SKM-1 (cell line): ENCODE data around the gene RAB35.
A peak's percentile ranks its signal among the peaks of the same experiment; 100 is the strongest.

ENCODE experiments used
- DNase-seq: peaks from one replicate; lab custom pipeline; 2025; ENCODE audit not compliant: unreplicated experiment; lab: John Stamatoyannopoulos, UW

Gene RAB35

GRCh38 chr12:120134307-120134980 lies 17.9 kb upstream of the RAB35 start:
- no peak for DNase-seq

DNA sequence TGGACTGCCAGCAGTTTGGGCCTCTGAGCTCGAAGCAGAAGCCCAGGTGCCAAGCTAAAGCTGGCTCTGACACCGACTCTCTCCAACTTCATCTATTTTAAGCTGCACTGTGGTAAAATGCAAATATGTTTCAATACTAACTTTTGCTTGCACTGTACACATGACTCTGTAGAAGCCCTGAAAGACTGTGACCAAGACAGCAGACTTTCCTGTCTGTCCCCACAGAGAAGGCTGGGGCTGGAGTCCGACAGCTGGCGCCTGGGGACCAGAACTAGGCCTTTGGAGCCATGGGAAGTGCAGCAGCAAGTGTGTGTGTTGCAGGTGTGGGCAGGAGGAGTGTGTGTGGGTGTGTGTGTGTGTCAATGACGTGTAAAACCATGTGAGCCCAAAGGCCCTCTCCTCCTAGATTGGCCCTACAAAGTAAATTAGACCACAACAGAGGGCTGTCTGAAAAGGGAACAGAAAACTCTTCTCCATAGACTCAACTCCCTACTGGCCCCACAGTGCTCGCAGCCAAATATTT lies 16.4 kb upstream of the RAB35 start:
- DNase-seq, result no peak

GRCh38 chr12:120132054-120132836 lies 15.7 kb upstream of the RAB35 start:
- DNase-seq, result no peak

DNA sequence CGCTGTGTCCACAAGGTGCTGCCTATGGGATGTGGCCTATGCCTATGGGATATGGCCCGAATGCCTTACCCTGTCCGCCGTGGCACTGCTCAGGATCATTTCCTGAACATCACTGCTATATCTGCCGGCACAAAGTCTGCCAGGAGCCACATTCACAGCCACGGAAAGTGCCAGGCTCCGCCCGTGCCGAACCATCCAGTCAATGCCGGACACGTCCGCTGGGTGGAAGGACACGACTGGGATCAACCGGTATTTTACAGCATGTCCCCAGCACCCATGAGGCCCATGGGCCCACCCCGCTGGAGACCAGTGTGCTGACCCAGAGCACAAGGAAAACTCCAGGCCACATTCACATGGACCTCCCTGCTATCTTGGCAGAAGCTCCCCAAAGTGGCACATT lies 14.6 kb upstream of the RAB35 start:
- no peak for DNase-seq

GRCh38 chr12:120130011-120130410 lies 13.5 kb upstream of the RAB35 start:
- DNase-seq, result no peak

GRCh38 chr12:120126635-120127005 lies 10.1 kb upstream of the RAB35 start:
- peak; percentile 35 for DNase-seq

- DNase-seq, result no peak
Measured at GRCh38 chr12:120125792-120126634, 9.5 kb upstream of the RAB35 start.

- no peak for DNase-seq
Measured at GRCh38 chr12:120125029-120125428, 8.5 kb upstream of the RAB35 start.

DNA sequence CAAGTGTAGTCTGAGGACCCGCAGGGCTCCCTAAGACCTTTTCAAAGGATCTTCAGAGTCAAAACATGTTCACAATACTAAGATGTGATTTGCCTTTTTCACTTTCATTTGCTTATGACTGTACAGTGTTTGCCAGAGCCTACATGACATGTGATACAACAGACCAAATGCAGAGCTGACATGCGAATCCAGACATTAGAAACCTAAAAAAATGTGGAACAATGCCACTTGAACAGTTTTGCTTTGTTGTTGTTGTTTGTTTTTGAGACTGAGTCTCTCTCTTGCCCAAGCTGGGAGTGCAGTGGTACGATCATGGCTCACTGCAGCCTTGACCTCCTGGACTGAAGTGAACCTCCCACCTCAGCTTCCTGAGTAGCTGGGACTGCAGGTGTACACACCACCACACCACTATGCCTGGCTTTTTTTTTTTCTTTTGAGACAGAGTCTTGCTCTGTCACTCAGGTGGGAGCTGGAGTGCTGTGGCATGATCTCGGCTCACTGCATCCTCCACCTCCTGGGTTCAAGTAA lies 5.3 kb upstream of the RAB35 start:
- no peak for DNase-seq

- no peak for DNase-seq
Measured at GRCh38 chr12:120121343-120121742, 4.8 kb upstream of the RAB35 start.

GRCh38 chr12:120119271-120119973 lies 2.9 kb upstream of the RAB35 start:
- no peak for DNase-seq

GRCh38 chr12:120118321-120119061 lies 1.9 kb upstream of the RAB35 start:
- DNase-seq, result no peak

- no peak for DNase-seq
Measured at GRCh38 chr12:120117961-120118320, 1.4 kb upstream of the RAB35 start.

- DNase-seq, result peak; percentile 45
Measured at GRCh38 chr12:120116792-120117651, 469 bp upstream of the RAB35 start.

GRCh38 chr12:120115692-120116440 lies 687 bp downstream of the RAB35 start:
- DNase-seq, result no peak

DNA sequence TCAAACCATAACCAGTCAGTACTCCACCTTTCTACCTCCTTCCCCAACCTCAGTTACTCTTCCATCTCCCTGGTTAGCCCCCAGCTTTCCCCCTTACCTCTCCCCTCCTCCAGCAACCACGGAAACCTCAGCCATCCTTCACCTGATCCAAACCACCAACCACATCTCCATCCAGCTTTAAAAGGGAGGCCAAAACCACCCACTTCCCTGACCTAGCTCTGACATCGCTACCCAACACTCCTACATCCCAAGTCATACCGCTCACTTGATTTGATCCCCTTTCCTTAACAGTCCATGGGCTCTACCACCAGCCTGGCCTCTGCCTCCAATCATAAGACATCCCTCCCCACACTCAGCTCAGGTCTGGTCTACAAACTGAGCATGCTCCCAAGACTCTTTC lies 1.5 kb downstream of the RAB35 start:
- DNase-seq, result no peak

DNA sequence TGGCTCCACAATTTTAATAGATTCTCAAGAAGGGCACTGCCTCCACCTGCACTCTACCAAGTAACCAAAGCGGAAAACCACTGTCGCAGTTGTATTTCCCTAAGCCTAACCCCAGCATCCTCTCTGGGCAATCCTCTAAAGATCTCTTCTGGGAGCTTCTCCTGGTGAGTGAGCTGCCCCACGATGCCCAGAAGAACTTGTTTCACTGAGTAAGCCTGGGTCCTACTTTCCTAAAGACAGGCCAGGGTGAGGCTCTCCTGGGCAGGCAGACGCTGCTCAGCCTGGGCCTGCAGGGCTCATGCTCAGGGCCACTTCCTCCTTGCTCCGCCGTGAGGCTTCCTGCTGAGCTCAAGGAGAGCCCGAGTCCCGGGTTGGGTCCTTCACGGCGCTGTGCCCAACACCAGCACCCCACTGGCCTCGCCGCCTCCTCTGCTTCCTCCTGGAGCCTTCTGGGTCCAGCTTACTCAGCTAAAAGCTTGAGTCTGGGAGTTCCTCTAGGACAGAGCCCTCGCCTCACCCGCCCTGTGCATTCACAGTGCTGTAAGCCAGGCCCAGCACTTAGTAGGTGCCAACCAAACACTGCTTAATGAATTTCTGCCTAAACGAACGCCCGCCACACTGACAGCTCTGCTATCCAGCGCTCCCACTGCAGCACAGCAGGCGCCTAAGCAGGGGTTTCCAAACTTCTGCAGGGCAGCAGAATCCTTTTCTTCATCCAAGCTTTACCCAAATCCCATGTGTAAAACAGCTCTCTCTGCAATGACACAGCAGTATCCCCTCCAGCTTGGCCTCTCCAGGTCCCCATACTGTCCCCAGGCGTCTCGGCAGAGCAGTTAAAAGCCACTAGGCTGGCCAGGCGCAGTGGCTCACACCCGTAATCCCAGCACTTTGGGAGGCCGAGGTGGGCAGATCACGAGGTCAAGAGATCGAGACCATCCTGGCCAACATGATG lies 5.7 kb downstream of the RAB35 start:
- peak; percentile 44 for DNase-seq
